Posterior cingulate gyrus (tissue), 11 donors: Measurements from ENCODE around the gene PRSS33.
A peak's percentile ranks its signal among the peaks of the same experiment; 100 is the strongest.

ENCODE experiments used
- DNase-seq, 10 donors: peaks; one replicate each; pipeline versions ENCODE4 v3.0.0 to v3.0.0-alpha.2; 2020 to 2021; ENCODE audit warnings: mixed read lengths in 3 of 10
- intact Hi-C: fragments of 100-400 bp; cut with DNase I; formaldehyde crosslinking; loops from one replicate; pipeline ENCODE4 v1.15.1; 2023

PRSS33 gene

GRCh38 chr16:2779151-2779920, 8.0 kb downstream of the PRSS33 start:
- intact Hi-C loops = loop anchor here (5.0 kb wide), 2 partner anchors 88 to 103 kb away; partner anchors contain the start of gene FLYWCH2
- peak in 4 of 10 donors; percentile 11 to 73 (median 54) for DNase-seq

GRCh38 chr16:2778630-2778958, 8.8 kb downstream of the PRSS33 start:
- intact Hi-C loops = loop anchor here (5.0 kb wide), 2 partner anchors 89 to 104 kb away; partner anchors contain the start of gene FLYWCH2

GRCh38 chr16:2777903-2778629, 9.3 kb downstream of the PRSS33 start:
- intact Hi-C loops = loop anchor here (1.0 to 5.0 kb wide), 3 partner anchors 26 to 104 kb away; partner anchors contain the start of genes FLYWCH2 and SRRM2
- DNase-seq = peak in 5 of 10 donors; percentile 15 to 84 (median 70)

More at GRCh38 chr16:2778630-2778958, 8.8 kb downstream of the PRSS33 start:
- peak in 1 of 10 donors; percentile 75 for DNase-seq

GRCh38 chr16:2777231-2777902, 10.0 kb downstream of the PRSS33 start, which contains the start of gene ELOB:
ELOB (minus strand) TSS chr16:2777280; CDS start chr16:2777239, 41 bp downstream.
- intact Hi-C loops = loop anchor here (1.0 to 5.0 kb wide), 3 partner anchors 25 to 105 kb away; partner anchors contain the start of genes FLYWCH2 and SRRM2
- DNase-seq = peak; percentile 69 to 97 (median 80)

GRCh38 chr16:2776500-2777139, 10.7 kb downstream of the PRSS33 start:
- intact Hi-C loops = loop anchor here (1.0 to 5.0 kb wide), 3 partner anchors 24 to 106 kb away; partner anchors contain the start of genes FLYWCH2 and SRRM2
- DNase-seq = peak in 2 of 10 donors; percentile 69 to 84

- intact Hi-C loops = loop anchor here (5.0 kb wide), 2 partner anchors 91 to 106 kb away; partner anchors contain the start of gene FLYWCH2
- peak in 2 of 10 donors; percentile 26 to 36 for DNase-seq
Measured at GRCh38 chr16:2775765-2776499, 11.4 kb downstream of the PRSS33 start.

GRCh38 chr16:2775131-2775716, 12.1 kb downstream of the PRSS33 start:
- intact Hi-C loops = loop anchor here (5.0 kb wide), 2 partner anchors 92 to 107 kb away; partner anchors contain the start of gene FLYWCH2
- DNase-seq = peak in 2 of 10 donors; percentile 54 to 57

- DNase-seq = peak in 2 of 10 donors; percentile 35 to 68
- intact Hi-C loops = no loop called here
Measured at GRCh38 chr16:2774161-2774891, 13.0 kb downstream of the PRSS33 start.

- intact Hi-C loops = no loop called here
- DNase-seq = peak in 3 of 10 donors; percentile 19 to 43 (median 39)
Measured at GRCh38 chr16:2773188-2773968, 14.0 kb downstream of the PRSS33 start.

- intact Hi-C loops = no loop called here
- peak in 3 of 10 donors; percentile 60 to 67 (median 64) for DNase-seq
Measured at GRCh38 chr16:2771496-2772402, 15.6 kb downstream of the PRSS33 start.

GRCh38 chr16:2770057-2770951, 17.1 kb downstream of the PRSS33 start:
- intact Hi-C loops = no loop called here
- DNase-seq = peak in 3 of 10 donors; percentile 64 to 76 (median 71)

GRCh38 chr16:2769675-2770056, 17.7 kb downstream of the PRSS33 start:
- intact Hi-C loops = no loop called here
- DNase-seq = peak in 2 of 10 donors; percentile 32 to 81

GRCh38 chr16:2769100-2769529, 18.2 kb downstream of the PRSS33 start:
- DNase-seq = peak in 3 of 10 donors; percentile 52 to 65 (median 64)
- intact Hi-C loops = no loop called here

- intact Hi-C loops = no loop called here
- peak in 3 of 10 donors; percentile 47 to 61 (median 52) for DNase-seq
Measured at GRCh38 chr16:2768403-2769089, 18.8 kb downstream of the PRSS33 start.
